Thyroid gland (tissue), 4 donors: ENCODE data around the gene GTF3C5. TPM values are rescaled to one million over a fixed set of nuclear protein-coding genes. Genes with fewer than 3 reads are reported as not detected.

Experiments
- DNase-seq, 2 donors: peaks; one replicate each; pipeline ENCODE4 v3.0.0-alpha.2; 2019
- H3K27ac ChIP-seq, 3 donors: fragments of 200-600 bp; sonication (generic); 1 replicate in 2 of 3; 2 replicates in 1 of 3; pipeline ENCODE4 v1.5.1; 2016 to 2019; ENCODE audit warnings: mild to moderate bottlenecking in 1 of 3, moderate library complexity in 1 of 3
- H3K27me3 ChIP-seq: fragments of 200-600 bp; sonication (generic); one replicate; pipeline ENCODE4 v1.5.1; 2019
- H3K36me3 ChIP-seq, 2 donors: fragments of 200-600 bp; sonication (generic); one replicate each; pipeline ENCODE4 v1.5.1; 2016 to 2019
- H3K4me1 ChIP-seq, 2 donors: fragments of 200-600 bp; sonication (generic); one replicate each; pipeline ENCODE4 v1.5.1; 2017 to 2019
- H3K4me3 ChIP-seq, 3 donors: fragments of 200-600 bp; sonication (generic); replicated peaks in 1 of 3; 1 replicate in 2 of 3; 2 replicates in 1 of 3; pipeline ENCODE4 v1.5.1; 2016; ENCODE audit warnings: mild to moderate bottlenecking in 1 of 3
- H3K9me3 ChIP-seq: fragments of 200-600 bp; sonication (generic); one replicate; pipeline ENCODE4 v1.5.1; 2017
- CTCF ChIP-seq, 6 experiments: fragments of 200-600 bp in 3 of 6; fragments of 450-650 bp in 3 of 6; sonication (generic) in 3 of 6; IDR thresholded peaks; one replicate each; pipeline ENCODE4 v1.5.1; 2016 to 2019; ENCODE audit warnings: antibody characterized with exemption in 6 of 6, mild to moderate bottlenecking in 2 of 6, inconsistent platforms in 1 of 6, moderate library complexity in 1 of 6
- POLR2A ChIP-seq, 2 donors: fragments of 450-650 bp; IDR thresholded peaks; one replicate each; pipeline ENCODE4 v1.6.1; 2017; ENCODE audit warnings: antibody characterized with exemption in 2 of 2, mild to moderate bottlenecking in 2 of 2, moderate library complexity in 1 of 2
- WGBS, 2 donors: methylation state at CpG; one replicate each; pipeline ENCODE4 v1.1.5; 2017; 5-methylcytosine and 5-hydroxymethylcytosine counted together
- intact Hi-C: fragments of 100-400 bp; cut with DNase I; formaldehyde crosslinking; loops from one replicate; pipeline ENCODE4 v1.15.1; 2023
- total RNA-seq, 4 donors: library from RNA; depleted of rRNA; stranded (reverse); fragments of >200 nt; gene quantifications; one replicate each; pipeline ENCODE4 v1.2.3, GENCODE V29; 2016

GTF3C5 gene
- total RNA-seq, 4 donors from 2014 or later = 49.3 to 69.0 (median 56.8) TPM

GRCh38 chr9:133023117-133023890 is 7.5 kb upstream of the GTF3C5 start:
- no peak for DNase-seq
- Histone ChIP-seq H3K27ac (no peak overlapping the region), H3K4me3 (no peak overlapping the region), H3K27me3 (no peaks in the 10 kb centered on the region), H3K4me1 (no peaks in the 10 kb centered on the region), H3K9me3 (no peaks in the 10 kb centered on the region), H3K36me3 (no peaks in the 10 kb centered on the region)
- intact Hi-C loops = no loop called here
- 72 to 82% methylated on average over 18 to 25 of the region's 26 CpGs for WGBS, 2 donors
- TF ChIP-seq CTCF (IDR thresholded peaks at IDR 0.05) (no peak), POLR2A (IDR thresholded peaks at IDR 0.05) (no peak)

DNA sequence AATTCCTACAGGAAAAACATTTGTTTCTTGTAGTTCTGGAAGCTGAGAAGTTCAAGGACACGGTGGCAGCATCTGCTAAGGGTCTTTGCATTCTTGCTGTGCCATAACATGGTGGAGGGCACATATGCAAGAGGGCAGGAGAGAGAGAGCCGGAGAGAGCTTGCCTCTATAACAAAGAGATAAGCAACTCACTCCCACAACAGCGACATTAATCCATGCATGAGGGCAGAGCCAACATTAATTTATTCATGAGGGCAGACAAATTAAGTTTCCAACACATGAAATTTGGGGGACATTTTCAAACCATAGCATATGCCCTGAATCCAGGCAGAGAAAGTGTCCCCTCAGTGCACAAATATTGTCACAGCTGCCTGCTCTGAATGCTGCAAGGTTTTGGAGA is 4.4 kb upstream of the GTF3C5 start:
- peaks cover 10 to 12% of the 10 kb centered on the region in 2 donors for H3K4me1 ChIP-seq
- H3K27ac ChIP-seq = no peak overlapping the region
- H3K27me3 ChIP-seq = no peaks in the 10 kb centered on the region
- 55 to 67% methylated on average over 3 of the region's 3 CpGs for WGBS, 2 donors
- TF ChIP-seq CTCF (IDR thresholded peaks at IDR 0.05) = no peak
- no peak for TF ChIP-seq POLR2A (IDR thresholded peaks at IDR 0.05)
- no peak overlapping the region for H3K4me3 ChIP-seq
- no peaks in the 10 kb centered on the region for H3K36me3 ChIP-seq
- H3K9me3 ChIP-seq = no peaks in the 10 kb centered on the region
- intact Hi-C loops = no loop called here
- DNase-seq = no peak

- Histone ChIP-seq H3K36me3 (no peaks in the 10 kb centered on the region), H3K9me3 (no peaks in the 10 kb centered on the region), H3K4me3 (no peak overlapping the region), H3K27ac (no peak overlapping the region), H3K4me1 (peaks cover 17 to 19% of the 10 kb centered on the region in 2 donors), H3K27me3 (no peaks in the 10 kb centered on the region)
- DNase-seq = no peak
- 45 to 57% methylated on average over 5 of the region's 5 CpGs for WGBS, 2 donors
- no peak for TF ChIP-seq CTCF (IDR thresholded peaks at IDR 0.05)
- TF ChIP-seq POLR2A (IDR thresholded peaks at IDR 0.05) = no peak
- intact Hi-C loops = no loop called here
These were observed 3.7 kb upstream of the GTF3C5 start for GRCh38 chr9:133027134-133027533.

GRCh38 chr9:133028221-133028620 is 2.6 kb upstream of the GTF3C5 start:
- Histone ChIP-seq H3K4me3 (no peak overlapping the region), H3K36me3 (no peaks in the 10 kb centered on the region), H3K9me3 (no peaks in the 10 kb centered on the region), H3K4me1 (peaks cover 20 to 26% of the 10 kb centered on the region in 2 donors), H3K27me3 (no peaks in the 10 kb centered on the region), H3K27ac (no peak overlapping the region)
- WGBS, 2 donors = 79 to 83% methylated on average over 3 of the region's 3 CpGs
- DNase-seq = no peak
- TF ChIP-seq POLR2A (IDR thresholded peaks at IDR 0.05) (no peak), CTCF (IDR thresholded peaks at IDR 0.05) (no peak)
- intact Hi-C loops = no loop called here

DNA sequence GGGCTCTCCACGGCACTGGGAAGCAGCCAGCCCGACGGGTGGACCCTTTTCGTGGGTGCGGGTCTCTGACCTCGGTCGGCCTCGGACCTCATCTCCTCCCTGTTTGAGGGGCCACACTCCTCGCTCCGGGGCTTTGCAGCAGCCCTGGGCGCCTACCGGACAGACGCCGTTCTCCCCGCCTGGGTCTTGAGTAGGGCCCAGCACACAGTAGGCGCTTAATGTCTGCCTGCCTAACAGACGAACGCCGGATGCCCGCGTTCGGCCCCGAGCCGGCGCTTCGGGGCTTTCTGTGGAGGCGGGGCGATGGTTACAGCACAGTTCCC is 842 bp upstream of the GTF3C5 start:
- intact Hi-C loops = loop anchor here (10.0 kb wide), 1 partner anchor 325 kb away; the partner anchor contains the start of genes SURF1 and SURF2
- Histone ChIP-seq H3K4me1 (peaks cover 20 to 26% of the 10 kb centered on the region in 2 donors), H3K4me3 (peak overlapping the region; percentile 80 to 99 (median 97)), H3K27ac (peak overlapping the region; percentile 55 to 69 (median 68)), H3K27me3 (no peaks in the 10 kb centered on the region), H3K9me3 (no peaks in the 10 kb centered on the region), H3K36me3 (no peaks in the 10 kb centered on the region)
- WGBS, 2 donors = 0% methylated on average over 10 to 12 of the region's 28 CpGs
- DNase-seq = no peak
- TF ChIP-seq POLR2A (IDR thresholded peaks at IDR 0.05) = no peak
- TF ChIP-seq CTCF (IDR thresholded peaks at IDR 0.05) = no peak
